ENCODE data around the gene CTNNA3. TPM values are rescaled to one million over a fixed set of nuclear protein-coding genes. Genes with fewer than 3 reads are reported as not detected.

The CTNNA3 gene
- total and polyA plus RNA-seq, 12 donors = 2.0 to 213 (median 171) TPM

GRCh38 chr10:66505003-66505657 lies 1190.9 kb downstream of the CTNNA3 start:
- DNase-seq (no peak), ATAC-seq (no peak)
- H3K36me3 ChIP-seq = no peaks in the 10 kb centered on the region
- no peaks in the 10 kb centered on the region for H3K9me3 ChIP-seq
- H3K4me1 ChIP-seq = no peaks in the 10 kb centered on the region
- H3K4me3 ChIP-seq = no peak overlapping the region
- intact Hi-C loops (cut with DNase I) = no loop called here
- TF ChIP-seq, protein P1, sequence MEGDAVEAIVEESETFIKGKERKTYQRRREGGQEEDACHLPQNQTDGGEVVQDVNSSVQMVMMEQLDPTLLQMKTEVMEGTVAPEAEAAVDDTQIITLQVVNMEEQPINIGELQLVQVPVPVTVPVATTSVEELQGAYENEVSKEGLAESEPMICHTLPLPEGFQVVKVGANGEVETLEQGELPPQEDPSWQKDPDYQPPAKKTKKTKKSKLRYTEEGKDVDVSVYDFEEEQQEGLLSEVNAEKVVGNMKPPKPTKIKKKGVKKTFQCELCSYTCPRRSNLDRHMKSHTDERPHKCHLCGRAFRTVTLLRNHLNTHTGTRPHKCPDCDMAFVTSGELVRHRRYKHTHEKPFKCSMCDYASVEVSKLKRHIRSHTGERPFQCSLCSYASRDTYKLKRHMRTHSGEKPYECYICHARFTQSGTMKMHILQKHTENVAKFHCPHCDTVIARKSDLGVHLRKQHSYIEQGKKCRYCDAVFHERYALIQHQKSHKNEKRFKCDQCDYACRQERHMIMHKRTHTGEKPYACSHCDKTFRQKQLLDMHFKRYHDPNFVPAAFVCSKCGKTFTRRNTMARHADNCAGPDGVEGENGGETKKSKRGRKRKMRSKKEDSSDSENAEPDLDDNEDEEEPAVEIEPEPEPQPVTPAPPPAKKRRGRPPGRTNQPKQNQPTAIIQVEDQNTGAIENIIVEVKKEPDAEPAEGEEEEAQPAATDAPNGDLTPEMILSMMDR (IDR thresholded peaks at IDR 0.05) = no peak
- no peak overlapping the region for H3K27ac ChIP-seq
- 81 to 85% methylated on average over 2 of the region's 2 CpGs for WGBS, 2 donors
- no peaks in the 10 kb centered on the region for H3K27me3 ChIP-seq

DNA sequence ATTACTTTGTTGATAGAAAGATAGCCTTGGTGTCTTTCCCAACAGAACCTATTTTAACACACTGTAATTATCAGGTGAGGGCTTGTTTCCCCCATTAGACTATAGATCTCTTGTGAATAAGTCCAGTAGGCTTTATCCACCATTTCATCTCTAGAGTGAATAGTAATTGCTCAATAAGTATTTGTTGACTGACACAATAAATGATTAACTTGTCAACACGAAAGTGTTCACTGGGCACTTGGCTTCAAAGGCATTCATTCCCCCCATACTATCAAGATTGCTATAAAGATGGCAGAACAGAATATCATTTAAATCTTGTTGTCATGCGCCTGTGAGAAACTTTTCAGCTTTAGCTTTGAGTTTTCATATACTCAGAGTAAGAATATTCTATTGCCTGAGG lies 1194.6 kb downstream of the CTNNA3 start:
- no peaks in the 10 kb centered on the region for H3K27me3 ChIP-seq
- no peak for ATAC-seq
- H3K9me3 ChIP-seq = no peaks in the 10 kb centered on the region
- intact Hi-C loops (cut with DNase I) = no loop called here
- H3K36me3 ChIP-seq = no peaks in the 10 kb centered on the region
- 74 to 87% methylated on average over 2 of the region's 2 CpGs for WGBS, 2 donors
- no peak for DNase-seq
- no peaks in the 10 kb centered on the region for H3K4me1 ChIP-seq
- TF ChIP-seq, protein P1 (IDR thresholded peaks at IDR 0.05) = no peak
- H3K4me3 ChIP-seq = no peak overlapping the region
- H3K27ac ChIP-seq = no peak overlapping the region

DNA sequence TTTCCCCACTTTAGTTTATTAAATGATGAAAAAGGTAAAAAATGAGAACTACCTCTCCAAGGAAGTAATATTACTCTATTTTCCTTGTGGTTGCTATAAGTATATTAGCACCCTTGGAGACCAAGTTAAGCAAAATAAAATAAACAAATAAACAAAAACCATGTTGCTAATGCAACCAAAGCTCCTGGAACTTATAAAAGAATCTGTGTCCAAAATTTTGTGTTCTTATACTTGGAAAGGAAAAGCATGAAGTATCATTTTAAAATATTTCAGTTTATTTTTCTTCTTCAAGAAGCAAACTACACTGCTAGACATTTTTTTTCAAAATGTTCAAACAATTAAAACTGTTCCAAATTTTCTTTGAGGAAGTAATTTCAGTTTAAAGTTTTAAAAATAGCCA lies 1212.0 kb downstream of the CTNNA3 start:
- Histone ChIP-seq H3K27ac (no peak overlapping the region), H3K4me1 (no peaks in the 10 kb centered on the region), H3K36me3 (no peaks in the 10 kb centered on the region), H3K4me3 (no peak overlapping the region), H3K9me3 (peaks cover 0 to 8% (median 0%) of the 10 kb centered on the region in 11 donors), H3K27me3 (no peaks in the 10 kb centered on the region)
- DNase-seq (no peak), ATAC-seq (no peak)
- intact Hi-C loops (cut with DNase I) = no loop called here
- TF ChIP-seq, protein P1 (IDR thresholded peaks at IDR 0.05) = no peak

DNA sequence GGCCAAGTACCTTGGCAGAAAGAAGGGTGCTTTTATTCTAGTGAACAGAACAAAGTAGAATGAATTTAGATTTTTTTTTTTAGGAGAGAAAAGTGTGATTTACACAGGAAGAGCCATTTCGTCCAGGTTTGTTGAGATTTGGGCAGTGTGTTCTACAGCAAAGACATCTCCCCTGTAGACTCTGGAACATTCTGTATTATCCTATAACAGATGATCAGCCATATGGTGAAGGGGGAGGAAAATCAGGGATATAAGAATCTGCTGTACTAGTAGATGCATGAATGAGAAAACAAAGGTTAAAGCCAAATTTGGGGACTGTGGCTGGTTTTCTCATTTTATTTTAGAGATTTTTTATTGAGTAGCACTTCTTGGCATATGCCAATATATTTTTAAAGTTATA lies 1223.8 kb downstream of the CTNNA3 start:
- TF ChIP-seq, protein P1 (IDR thresholded peaks at IDR 0.05) = no peak
- intact Hi-C loops (cut with DNase I) = no loop called here
- Histone ChIP-seq H3K27me3 (no peaks in the 10 kb centered on the region), H3K9me3 (no peaks in the 10 kb centered on the region), H3K4me3 (no peak overlapping the region), H3K4me1 (no peaks in the 10 kb centered on the region), H3K27ac (no peak overlapping the region), H3K36me3 (no peaks in the 10 kb centered on the region)
- WGBS, 2 donors = 54 to 75% methylated on average over 1 of the region's 1 CpG
- no peak for ATAC-seq
- no peak for DNase-seq
